ENCODE measurements around the gene EIPR1. TPM values are rescaled to one million over a fixed set of nuclear protein-coding genes. Genes with fewer than 3 reads are reported as not detected.

EIPR1 gene
- total RNA-seq, 1 experiment from 2014 or later = 36.9 TPM

- Histone ChIP-seq H3K4me3 (ENCODE audit: low read depth, low read length) (no peak overlapping the region), H3K4me1 (no peaks in the 10 kb centered on the region), H3K27me3 (replicated peaks; ENCODE audit: control insufficient read depth, insufficient read depth, low read length) (no peaks in the 10 kb centered on the region), H3K9me3 (no peaks in the 10 kb centered on the region), H3K36me3 (ENCODE audit: control insufficient read depth, insufficient read depth, low read length) (no peaks in the 10 kb centered on the region; the same call in 1 of the 2 replicates)
- no peak overlapping the region for H3K4me3 Mint-ChIP-seq (ENCODE audit: unreplicated experiment)
- CTCF ChIA-PET = no interaction called here
- no peak overlapping the region for H3K27ac Mint-ChIP-seq (ENCODE audit: unreplicated experiment)
- TF ChIP-seq CTCF (IDR thresholded peaks at IDR 0.05; ENCODE audit: insufficient read depth in 1 of 2, low read depth in 1 of 2, low read length in 1 of 2, severe bottlenecking in 1 of 2, unreplicated experiment in 1 of 2) = no peak
- no peak for DNase-seq
- no peaks in the 10 kb centered on the region for H3K9me3 Mint-ChIP-seq (ENCODE audit: unreplicated experiment)
- intact Hi-C loops (cut with micrococcal nuclease; ENCODE audit: unreplicated experiment) = no loop called here
- BruUV-seq (replicated peaks) = no TSS peak
- H3K27me3 Mint-ChIP-seq (ENCODE audit: insufficient read depth, unreplicated experiment) = no peaks in the 10 kb centered on the region
- POLR2A ChIA-PET = no interaction called here
- H3K36me3 Mint-ChIP-seq (ENCODE audit: insufficient read depth, unreplicated experiment) = peaks cover 25% of the 10 kb centered on the region
- H3K4me1 Mint-ChIP-seq (ENCODE audit: low read depth, unreplicated experiment) = no peaks in the 10 kb centered on the region
Observed at GRCh38 chr2:3348767-3349166, 28.9 kb downstream of the EIPR1 start.

GRCh38 chr2:3345621-3346020 is 32.0 kb downstream of the EIPR1 start:
- H3K4me1 Mint-ChIP-seq (ENCODE audit: low read depth, unreplicated experiment) = no peaks in the 10 kb centered on the region
- no peak overlapping the region for H3K4me3 Mint-ChIP-seq (ENCODE audit: unreplicated experiment)
- DNase-seq = no peak
- H3K9me3 Mint-ChIP-seq (ENCODE audit: unreplicated experiment) = no peaks in the 10 kb centered on the region
- H3K27me3 ChIP-seq (replicated peaks; ENCODE audit: control insufficient read depth, insufficient read depth, low read length) = no peaks in the 10 kb centered on the region
- ChIA-PET CTCF (no interaction called here), POLR2A (no interaction called here)
- H3K36me3 Mint-ChIP-seq (ENCODE audit: insufficient read depth, unreplicated experiment) = peaks cover 18% of the 10 kb centered on the region
- H3K4me1 ChIP-seq = no peaks in the 10 kb centered on the region
- no peak for TF ChIP-seq CTCF (IDR thresholded peaks at IDR 0.05; ENCODE audit: insufficient read depth in 1 of 2, low read depth in 1 of 2, low read length in 1 of 2, severe bottlenecking in 1 of 2, unreplicated experiment in 1 of 2)
- no TSS peak for BruUV-seq (replicated peaks)
- H3K9me3 ChIP-seq = no peaks in the 10 kb centered on the region
- intact Hi-C loops (cut with micrococcal nuclease; ENCODE audit: unreplicated experiment) = no loop called here
- H3K36me3 ChIP-seq (ENCODE audit: control insufficient read depth, insufficient read depth, low read length) = no peaks in the 10 kb centered on the region
- no peak overlapping the region for H3K27ac Mint-ChIP-seq (ENCODE audit: unreplicated experiment)
- no peaks in the 10 kb centered on the region for H3K27me3 Mint-ChIP-seq (ENCODE audit: insufficient read depth, unreplicated experiment)
- no peak overlapping the region for H3K4me3 ChIP-seq (ENCODE audit: low read depth, low read length)

GRCh38 chr2:3344897-3345296 is 32.7 kb downstream of the EIPR1 start:
- Mint-ChIP-seq H3K9me3 (ENCODE audit: unreplicated experiment) (no peaks in the 10 kb centered on the region), H3K4me1 (ENCODE audit: low read depth, unreplicated experiment) (no peaks in the 10 kb centered on the region), H3K36me3 (ENCODE audit: insufficient read depth, unreplicated experiment) (peaks cover 14% of the 10 kb centered on the region), H3K4me3 (ENCODE audit: unreplicated experiment) (no peak overlapping the region), H3K27me3 (ENCODE audit: insufficient read depth, unreplicated experiment) (no peaks in the 10 kb centered on the region), H3K27ac (ENCODE audit: unreplicated experiment) (no peak overlapping the region)
- DNase-seq = no peak
- ChIA-PET CTCF (no interaction called here), POLR2A (no interaction called here)
- no TSS peak for BruUV-seq (replicated peaks)
- intact Hi-C loops (cut with micrococcal nuclease; ENCODE audit: unreplicated experiment) = no loop called here
- no peak for TF ChIP-seq CTCF (IDR thresholded peaks at IDR 0.05; ENCODE audit: insufficient read depth in 1 of 2, low read depth in 1 of 2, low read length in 1 of 2, severe bottlenecking in 1 of 2, unreplicated experiment in 1 of 2)
- Histone ChIP-seq H3K9me3 (no peaks in the 10 kb centered on the region), H3K36me3 (ENCODE audit: control insufficient read depth, insufficient read depth, low read length) (no peaks in the 10 kb centered on the region), H3K27me3 (replicated peaks; ENCODE audit: control insufficient read depth, insufficient read depth, low read length) (no peaks in the 10 kb centered on the region), H3K4me3 (ENCODE audit: low read depth, low read length) (no peak overlapping the region), H3K4me1 (no peaks in the 10 kb centered on the region)
